SU-DHL-6 (cell line): ENCODE results near the gene BLMH.

Source experiments
- H2AFZ ChIP-seq: fragments of 200-600 bp; sonication (generic); 2 replicates; pipeline ENCODE4 v1.6.1; 2014; ENCODE audit warnings: low read depth, mild to moderate bottlenecking, moderate library complexity, mixed read lengths, antibody characterized with exemption, low read length; ENCODE audit not compliant: severe bottlenecking
- H3F3A ChIP-seq: fragments of 200-600 bp; shearing (Covaris generic); 2 replicates; pipeline ENCODE4 v1.6.0; 2016; ENCODE audit warnings: antibody characterized with exemption, mild to moderate bottlenecking; ENCODE audit not compliant: insufficient read depth
- H3K27ac ChIP-seq: fragments of 200-600 bp; sonication (generic); 2 replicates; pipeline ENCODE4 v1.5.1; 2016; ENCODE audit warnings: low read depth, mild to moderate bottlenecking, low read length, moderate library complexity, mixed read lengths
- H3K27me3 ChIP-seq: fragments of 200-600 bp; sonication (generic), shearing (Covaris generic); 2 replicates; pipeline ENCODE4 v1.6.0; 2014; ENCODE audit warnings: mild to moderate bottlenecking, low read length
- H3K36me3 ChIP-seq: fragments of 200-600 bp; sonication (generic); 2 replicates; pipeline ENCODE4 v1.6.1; 2014; ENCODE audit warnings: mild to moderate bottlenecking, low read length, mixed read lengths
- H3K4me2 ChIP-seq: fragments of 300-600, 200-600 bp; shearing (Covaris generic), sonication (generic); 2 replicates; pipeline ENCODE4 v1.6.0; 2014; ENCODE audit warnings: low read length, low read depth, mild to moderate bottlenecking; ENCODE audit not compliant: poor library complexity, severe bottlenecking
- H3K4me3 ChIP-seq: fragments of 200-600 bp; sonication (generic); 2 replicates; pipeline ENCODE4 v1.5.1; 2014; ENCODE audit warnings: antibody characterized with exemption, low read length, mild to moderate bottlenecking, mixed read lengths; ENCODE audit not compliant: insufficient read depth, poor library complexity, severe bottlenecking
- H3K79me2 ChIP-seq: fragments of 200-600 bp; sonication (generic); 2 replicates; pipeline ENCODE4 v1.6.1; 2014; ENCODE audit warnings: mild to moderate bottlenecking, low read length, moderate library complexity; ENCODE audit not compliant: insufficient read depth
- H3K9ac ChIP-seq: fragments of 200-600 bp; sonication (generic); 2 replicates; pipeline ENCODE4 v1.7.0; 2014; ENCODE audit warnings: mild to moderate bottlenecking, low read length
- H3K9me2 ChIP-seq: fragments of 200-600 bp; sonication (generic); replicated peaks from 2 replicates; pipeline ENCODE4 v1.6.1; 2014; ENCODE audit warnings: low read length; ENCODE audit not compliant: insufficient read depth
- H3K9me3 ChIP-seq: fragments of 200-600 bp; sonication (generic); 2 replicates; pipeline ENCODE4 v1.6.1; 2014; ENCODE audit warnings: low read length, mixed read lengths; ENCODE audit not compliant: insufficient read depth
- H4K20me1 ChIP-seq: fragments of 200-600 bp; sonication (generic); 2 replicates; pipeline ENCODE4 v1.6.1; 2014; ENCODE audit warnings: low read depth, mild to moderate bottlenecking, antibody characterized with exemption, low read length, moderate library complexity, mixed read lengths
- CTCF ChIP-seq: fragments of 200-600 bp; sonication (generic); IDR thresholded peaks from one replicate; pipeline ENCODE4 v1.5.1; 2017; ENCODE audit warnings: antibody characterized with exemption, mild to moderate bottlenecking, low read length, moderate library complexity; ENCODE audit not compliant: insufficient read depth, poor library complexity, severe bottlenecking
- EZH2phosphoT487 ChIP-seq: fragments of 200-600 bp; sonication (generic), shearing (Covaris generic); conservative IDR thresholded peaks from 2 replicates; pipeline ENCODE4 v1.6.1; 2018; ENCODE audit warnings: mild to moderate bottlenecking, antibody characterized with exemption, low read length, moderate library complexity, mixed read lengths

The BLMH gene

GRCh38 chr17:30296499-30297080, 4.8 kb upstream of the BLMH start:
- H3K4me2 ChIP-seq = no peak overlapping the region

GRCh38 chr17:30292286-30292858, 628 bp upstream of the BLMH start:
- no peak overlapping the region for H3K27ac ChIP-seq
- peak overlapping the region; percentile 79 for H3K4me3 ChIP-seq
- peaks cover 15% of the 10 kb centered on the region for H3F3A ChIP-seq
- TF ChIP-seq CTCF (no peak), EZH2phosphoT487 (no peak)
- no peaks in the 10 kb centered on the region for H4K20me1 ChIP-seq
- H3K9ac ChIP-seq = peak overlapping the region; percentile 92
- H3K4me2 ChIP-seq = peak overlapping the region; percentile 80
- peaks cover 27% of the 10 kb centered on the region for H3K79me2 ChIP-seq
- H2AFZ ChIP-seq = peak overlapping the region; percentile 99
- H3K27me3 ChIP-seq = no peaks in the 10 kb centered on the region
- peaks cover 6% of the 10 kb centered on the region; the same call in 1 of the 2 replicates for H3K9me3 ChIP-seq
- no peaks in the 10 kb centered on the region for H3K9me2 ChIP-seq
- H3K36me3 ChIP-seq = peaks cover 17% of the 10 kb centered on the region

More at GRCh38 chr17:30296499-30297080, 4.8 kb upstream of the BLMH start:
- Histone ChIP-seq H2AFZ (no peak overlapping the region), H3K9me3 (peaks cover 7% of the 10 kb centered on the region; the same call in 1 of the 2 replicates), H3K9ac (no peak overlapping the region), H3K4me3 (no peak overlapping the region), H3K27ac (no peak overlapping the region), H3K9me2 (no peaks in the 10 kb centered on the region), H3K79me2 (peaks cover 2% of the 10 kb centered on the region), H3K36me3 (no peaks in the 10 kb centered on the region), H4K20me1 (no peaks in the 10 kb centered on the region), H3K27me3 (no peaks in the 10 kb centered on the region), H3F3A (peaks cover 15% of the 10 kb centered on the region)
- no peak for TF ChIP-seq CTCF
- TF ChIP-seq EZH2phosphoT487 = no peak

GRCh38 chr17:30290696-30291542, 825 bp downstream of the BLMH start:
- H4K20me1 ChIP-seq = no peaks in the 10 kb centered on the region
- peak overlapping the region; percentile 36 for H3K27ac ChIP-seq
- peak overlapping the region; percentile 80 for H3K4me2 ChIP-seq
- peak overlapping the region; percentile 79 for H3K4me3 ChIP-seq
- H2AFZ ChIP-seq = peak overlapping the region; percentile 99
- peak overlapping the region; percentile 92 for H3K9ac ChIP-seq
- peaks cover 30% of the 10 kb centered on the region for H3K36me3 ChIP-seq
- no peak for TF ChIP-seq EZH2phosphoT487
- no peak for TF ChIP-seq CTCF
- peaks cover 27% of the 10 kb centered on the region for H3K79me2 ChIP-seq
- H3K9me3 ChIP-seq = no peaks in the 10 kb centered on the region
- peaks cover 15% of the 10 kb centered on the region for H3F3A ChIP-seq
- no peaks in the 10 kb centered on the region for H3K27me3 ChIP-seq
- no peaks in the 10 kb centered on the region for H3K9me2 ChIP-seq
